ENCODE measurements around the gene TNFRSF8.

The TNFRSF8 gene

GRCh38 chr1:12144969-12145368 is 81.9 kb downstream of the TNFRSF8 start:
- no peak overlapping the region for H3K4me3 ChIP-seq (ENCODE audit: low read depth, low read length)
- DNase-seq (ENCODE audit: low read depth): no peak
- no peak for TF ChIP-seq CTCF (IDR thresholded peaks at IDR 0.05; ENCODE audit: insufficient read depth, low read depth, low read length, missing control alignments)

GRCh38 chr1:12145616-12146342 is 82.7 kb downstream of the TNFRSF8 start:
- DNase-seq (ENCODE audit: low read depth): no peak
- no peak overlapping the region for H3K4me3 ChIP-seq (ENCODE audit: low read depth, low read length)
- no peak for TF ChIP-seq CTCF (IDR thresholded peaks at IDR 0.05; ENCODE audit: insufficient read depth, low read depth, low read length, missing control alignments)

GRCh38 chr1:12146343-12147112 is 83.4 kb downstream of the TNFRSF8 start:
- TF ChIP-seq CTCF (IDR thresholded peaks at IDR 0.05; ENCODE audit: insufficient read depth, low read depth, low read length, missing control alignments): no peak
- DNase-seq (ENCODE audit: low read depth): peak; percentile 56

GRCh38 chr1:12147201-12147701 is 84.1 kb downstream of the TNFRSF8 start:
- no peak overlapping the region for H3K4me3 ChIP-seq (ENCODE audit: low read depth, low read length)
- DNase-seq (ENCODE audit: low read depth): no peak
- no peak for TF ChIP-seq CTCF (IDR thresholded peaks at IDR 0.05; ENCODE audit: insufficient read depth, low read depth, low read length, missing control alignments)

More at GRCh38 chr1:12146343-12147112, 83.4 kb downstream of the TNFRSF8 start:
- no peak overlapping the region for H3K4me3 ChIP-seq (ENCODE audit: low read depth, low read length)

GRCh38 chr1:12148160-12148957 is 85.3 kb downstream of the TNFRSF8 start:
- DNase-seq (ENCODE audit: low read depth): peak; percentile 78
- TF ChIP-seq CTCF (IDR thresholded peaks at IDR 0.05; ENCODE audit: insufficient read depth, low read depth, low read length, missing control alignments): no peak
- peak overlapping the region; percentile 29 for H3K4me3 ChIP-seq (ENCODE audit: low read depth, low read length)

- no peak for TF ChIP-seq CTCF (IDR thresholded peaks at IDR 0.05; ENCODE audit: insufficient read depth, low read depth, low read length, missing control alignments)
- DNase-seq (ENCODE audit: low read depth): peak; percentile 90
- H3K4me3 ChIP-seq (ENCODE audit: low read depth, low read length): peak overlapping the region; percentile 29
Observed at GRCh38 chr1:12148958-12149790, 86.1 kb downstream of the TNFRSF8 start.

All from GM12865 (cell line).